ENCODE data around the gene RIN1. TPM values are rescaled to one million over a fixed set of nuclear protein-coding genes. Genes with fewer than 3 reads are reported as not detected.

Gene RIN1
- total RNA-seq, 6 experiments from 2014 or later = 0.46 to 1.8 (median 0.94) TPM

GRCh38 chr11:66366844-66367477 lies 30.7 kb upstream of the RIN1 start:
- Histone ChIP-seq H3K4me3 (no peak overlapping the region), H3K36me3 (no peaks in the 10 kb centered on the region), H3K27me3 (no peaks in the 10 kb centered on the region), H3K4me1 (no peaks in the 10 kb centered on the region), H3K9me3 (no peaks in the 10 kb centered on the region), H3K27ac (no peak overlapping the region)
- WGBS (ENCODE audit: insufficient coverage, low coverage, low lambda C conversion rate, missing lambda C conversion rate) = 100% methylated on average over 3 of the region's 8 CpGs
- TF ChIP-seq POLR2A (IDR thresholded peaks at IDR 0.05) = no peak
- no peak for TF ChIP-seq CTCF (IDR thresholded peaks at IDR 0.05)
- intact Hi-C loops (cut with DNase I) = no loop called here
- DNase-seq = no peak
- no peak for ATAC-seq

- intact Hi-C loops (cut with DNase I) = no loop called here
- Histone ChIP-seq H3K27me3 (no peaks in the 10 kb centered on the region), H3K4me3 (no peak overlapping the region), H3K36me3 (no peaks in the 10 kb centered on the region), H3K27ac (no peak overlapping the region), H3K4me1 (no peaks in the 10 kb centered on the region), H3K9me3 (no peaks in the 10 kb centered on the region)
- DNase-seq (no peak), ATAC-seq (peak in 2 of 4 donors; percentile 4 to 7)
- TF ChIP-seq CTCF (IDR thresholded peaks at IDR 0.05) (no peak), POLR2A (IDR thresholded peaks at IDR 0.05) (no peak)
- 77% methylated on average over 3 of the region's 14 CpGs for WGBS (ENCODE audit: insufficient coverage, low coverage, low lambda C conversion rate, missing lambda C conversion rate)
These were observed 29.7 kb upstream of the RIN1 start for GRCh38 chr11:66365711-66366619.

- intact Hi-C loops (cut with DNase I) = no loop called here
These were observed 28.9 kb upstream of the RIN1 start for GRCh38 chr11:66365166-66365565.

More at GRCh38 chr11:66365166-66365565, 28.9 kb upstream of the RIN1 start:
- H3K4me3 ChIP-seq = no peak overlapping the region
- 100% methylated on average over 4 of the region's 6 CpGs for WGBS (ENCODE audit: insufficient coverage, low coverage, low lambda C conversion rate, missing lambda C conversion rate)
- DNase-seq (peak in 1 of 3 donors; percentile 36), ATAC-seq (no peak)
- H3K27ac ChIP-seq = no peak overlapping the region
- no peaks in the 10 kb centered on the region for H3K36me3 ChIP-seq
- TF ChIP-seq CTCF (IDR thresholded peaks at IDR 0.05) (no peak), POLR2A (IDR thresholded peaks at IDR 0.05) (no peak)
- H3K9me3 ChIP-seq = no peaks in the 10 kb centered on the region
- no peaks in the 10 kb centered on the region for H3K4me1 ChIP-seq
- no peaks in the 10 kb centered on the region for H3K27me3 ChIP-seq
